ENCODE data around the gene SLC25A51. TPM values are rescaled to one million over a fixed set of nuclear protein-coding genes. Genes with fewer than 3 reads are reported as not detected.
"Not testable (repeated sequence)": the region's sequence is repeated elsewhere in the genome, so short reads cannot be mapped to it uniquely, and the experiment has no call there.

SLC25A51 gene
- total RNA-seq, 1 donor from 2014 or later, result 28.5 TPM

GRCh38 chr9:37897665-37898064 is 6.3 kb downstream of the SLC25A51 start:
- no peaks in the 10 kb centered on the region for H3K27me3 Mint-ChIP-seq (ENCODE audit: unreplicated experiment)
- H3K9me3 Mint-ChIP-seq (ENCODE audit: unreplicated experiment), result no peaks in the 10 kb centered on the region
- H3K4me1 Mint-ChIP-seq (ENCODE audit: unreplicated experiment), result peaks cover under 1% of the 10 kb centered on the region
- H3K4me3 Mint-ChIP-seq (ENCODE audit: unreplicated experiment), result no peak overlapping the region
- H3K27ac Mint-ChIP-seq (ENCODE audit: unreplicated experiment), result no peak overlapping the region
- peaks cover 33% of the 10 kb centered on the region for H3K36me3 Mint-ChIP-seq (ENCODE audit: low read depth, unreplicated experiment)
- no peak for DNase-seq (ENCODE audit: low spot score)
- TF ChIP-seq, protein P1, sequence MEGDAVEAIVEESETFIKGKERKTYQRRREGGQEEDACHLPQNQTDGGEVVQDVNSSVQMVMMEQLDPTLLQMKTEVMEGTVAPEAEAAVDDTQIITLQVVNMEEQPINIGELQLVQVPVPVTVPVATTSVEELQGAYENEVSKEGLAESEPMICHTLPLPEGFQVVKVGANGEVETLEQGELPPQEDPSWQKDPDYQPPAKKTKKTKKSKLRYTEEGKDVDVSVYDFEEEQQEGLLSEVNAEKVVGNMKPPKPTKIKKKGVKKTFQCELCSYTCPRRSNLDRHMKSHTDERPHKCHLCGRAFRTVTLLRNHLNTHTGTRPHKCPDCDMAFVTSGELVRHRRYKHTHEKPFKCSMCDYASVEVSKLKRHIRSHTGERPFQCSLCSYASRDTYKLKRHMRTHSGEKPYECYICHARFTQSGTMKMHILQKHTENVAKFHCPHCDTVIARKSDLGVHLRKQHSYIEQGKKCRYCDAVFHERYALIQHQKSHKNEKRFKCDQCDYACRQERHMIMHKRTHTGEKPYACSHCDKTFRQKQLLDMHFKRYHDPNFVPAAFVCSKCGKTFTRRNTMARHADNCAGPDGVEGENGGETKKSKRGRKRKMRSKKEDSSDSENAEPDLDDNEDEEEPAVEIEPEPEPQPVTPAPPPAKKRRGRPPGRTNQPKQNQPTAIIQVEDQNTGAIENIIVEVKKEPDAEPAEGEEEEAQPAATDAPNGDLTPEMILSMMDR (IDR thresholded peaks at IDR 0.05; ENCODE audit: unreplicated experiment), result no peak

GRCh38 chr9:37892063-37892462 is 11.9 kb downstream of the SLC25A51 start:
- Mint-ChIP-seq H3K4me3 (ENCODE audit: unreplicated experiment) (no peak overlapping the region), H3K27ac (ENCODE audit: unreplicated experiment) (no peak overlapping the region)
- DNase-seq (ENCODE audit: low spot score), result no peak

GRCh38 chr9:37891042-37891441 is 12.9 kb downstream of the SLC25A51 start:
- not testable (repeated sequence) for H3K4me3 Mint-ChIP-seq (ENCODE audit: unreplicated experiment); H3K27ac Mint-ChIP-seq (ENCODE audit: unreplicated experiment); DNase-seq (ENCODE audit: low spot score); H3K4me1 Mint-ChIP-seq (ENCODE audit: unreplicated experiment); H3K27me3 Mint-ChIP-seq (ENCODE audit: unreplicated experiment); H3K9me3 Mint-ChIP-seq (ENCODE audit: unreplicated experiment)
- H3K36me3 Mint-ChIP-seq (ENCODE audit: low read depth, unreplicated experiment), result peaks cover 29% of the 10 kb centered on the region

More at GRCh38 chr9:37892063-37892462, 11.9 kb downstream of the SLC25A51 start:
- H3K36me3 Mint-ChIP-seq (ENCODE audit: low read depth, unreplicated experiment), result peaks cover 38% of the 10 kb centered on the region
- TF ChIP-seq, protein P1 (IDR thresholded peaks at IDR 0.05; ENCODE audit: unreplicated experiment), result no peak
- no peaks in the 10 kb centered on the region for H3K27me3 Mint-ChIP-seq (ENCODE audit: unreplicated experiment)
- H3K4me1 Mint-ChIP-seq (ENCODE audit: unreplicated experiment), result no peaks in the 10 kb centered on the region
- no peaks in the 10 kb centered on the region for H3K9me3 Mint-ChIP-seq (ENCODE audit: unreplicated experiment)

- H3K36me3 Mint-ChIP-seq (ENCODE audit: low read depth, unreplicated experiment), result peaks cover 19% of the 10 kb centered on the region
- H3K9me3 Mint-ChIP-seq (ENCODE audit: unreplicated experiment), result no peaks in the 10 kb centered on the region
- H3K4me3 Mint-ChIP-seq (ENCODE audit: unreplicated experiment), result no peak overlapping the region
- H3K27me3 Mint-ChIP-seq (ENCODE audit: unreplicated experiment), result no peaks in the 10 kb centered on the region
- no peaks in the 10 kb centered on the region for H3K4me1 Mint-ChIP-seq (ENCODE audit: unreplicated experiment)
- no peak for DNase-seq (ENCODE audit: low spot score)
- no peak overlapping the region for H3K27ac Mint-ChIP-seq (ENCODE audit: unreplicated experiment)
- TF ChIP-seq, protein P1 (IDR thresholded peaks at IDR 0.05; ENCODE audit: unreplicated experiment), result no peak
Observed at GRCh38 chr9:37889536-37889935, 14.4 kb downstream of the SLC25A51 start.

- H3K27me3 Mint-ChIP-seq (ENCODE audit: unreplicated experiment); H3K27ac Mint-ChIP-seq (ENCODE audit: unreplicated experiment); DNase-seq (ENCODE audit: low spot score); H3K4me1 Mint-ChIP-seq (ENCODE audit: unreplicated experiment); H3K36me3 Mint-ChIP-seq (ENCODE audit: low read depth, unreplicated experiment); H3K9me3 Mint-ChIP-seq (ENCODE audit: unreplicated experiment); H3K4me3 Mint-ChIP-seq (ENCODE audit: unreplicated experiment): not testable (repeated sequence)
Observed at GRCh38 chr9:37887977-37888583, 15.8 kb downstream of the SLC25A51 start.

DNA sequence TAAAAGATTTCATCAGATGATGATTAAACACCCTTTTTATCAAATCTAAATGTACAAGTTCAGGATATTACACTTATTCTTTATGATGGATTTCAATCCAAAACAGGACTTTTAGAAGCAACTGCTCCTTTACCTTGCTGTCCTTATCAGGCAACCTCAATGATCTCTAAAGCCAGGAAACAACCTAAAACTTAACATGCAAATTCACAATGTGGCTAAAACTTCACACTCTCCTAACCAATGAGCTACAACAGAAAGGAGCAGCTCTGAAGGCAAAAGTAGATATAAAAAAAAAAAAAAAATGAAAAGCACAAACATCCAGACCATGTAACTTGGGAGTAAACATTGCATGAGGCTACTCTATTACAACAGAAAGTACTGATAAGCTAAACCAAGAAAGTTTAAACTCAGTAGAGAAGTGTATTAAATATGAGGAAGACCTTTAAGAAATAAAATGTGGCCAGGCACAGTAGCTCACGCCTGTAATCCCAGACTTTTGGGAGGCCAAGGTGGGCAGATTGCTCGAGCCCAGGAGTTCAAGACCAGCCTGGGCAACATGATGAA is 22.9 kb downstream of the SLC25A51 start:
- Mint-ChIP-seq H3K27ac (ENCODE audit: unreplicated experiment) (no peak overlapping the region), H3K4me3 (ENCODE audit: unreplicated experiment) (no peak overlapping the region), H3K4me1 (ENCODE audit: unreplicated experiment) (no peaks in the 10 kb centered on the region), H3K36me3 (ENCODE audit: low read depth, unreplicated experiment) (peaks cover 8% of the 10 kb centered on the region), H3K9me3 (ENCODE audit: unreplicated experiment) (peaks cover 6% of the 10 kb centered on the region), H3K27me3 (ENCODE audit: unreplicated experiment) (no peaks in the 10 kb centered on the region)
- DNase-seq (ENCODE audit: low spot score), result no peak
- TF ChIP-seq, protein P1 (IDR thresholded peaks at IDR 0.05; ENCODE audit: unreplicated experiment), result no peak
